GM12878 (cell line): ENCODE measurements around the gene PNPLA3. TPM values are rescaled to one million over a fixed set of nuclear protein-coding genes. Genes with fewer than 3 reads are reported as not detected.

Experiments used
- ATAC-seq: fragments of 200-7000 bp; cut with Tn5 transposase; 3 replicates; pipeline ENCODE4 v1.9.1; 2020; ENCODE audit warnings: mild to moderate bottlenecking, moderate library complexity
- BruUV-seq: library from RNA; stranded (reverse); fragments of 400-500 nt; replicated peaks from 2 replicates; lab custom pipeline; 2021; lab: Mats Ljungman, UMichigan
- CTCF ChIA-PET: fragments of 300-600 bp; sonication (Branson Sonifier 250); formaldehyde crosslinking; extraction: SDS; loops from one replicate; lab custom pipeline; 2021; ENCODE audit warnings: inconsistent platforms; lab: Yijun Ruan, JAX
- POLR2A ChIA-PET: fragments of 350-600 bp; formaldehyde crosslinking; extraction: SDS; loops from one replicate; lab custom pipeline; 2021; ENCODE audit warnings: inconsistent platforms; lab: Charles Lee
- RAD21 ChIA-PET: fragments of 300-600 bp; sonication (Branson Sonifier 250); formaldehyde crosslinking; loops from one replicate; lab custom pipeline; 2023; ENCODE audit warnings: antibody characterized with exemption; ENCODE audit not compliant: unreplicated experiment; lab: Charles Lee
- SMC1A ChIA-PET: fragments of 300-600 bp; sonication (Branson Sonifier 250); formaldehyde crosslinking; loops from one replicate; lab custom pipeline; 2023; ENCODE audit not compliant: unreplicated experiment, uncharacterized antibody; lab: Charles Lee
- DNase-seq: peaks from one replicate; pipeline ENCODE4 v3.0.0-alpha.2; 2011; ENCODE audit warnings: low read depth, low spot score
- FAIRE-seq: peaks from 3 replicates; lab custom pipeline; 2011; peaks lifted over from hg19 to GRCh38; lab: Jason Lieb, UNC
- H2AFZ ChIP-seq: 2 replicates; pipeline ENCODE4 v1.6.0; 2011; ENCODE audit warnings: low read depth, low read length, control low read depth; ENCODE audit not compliant: control insufficient read depth
- H3K27ac ChIP-seq: 2 replicates; pipeline ENCODE4 v1.5.1; 2011; ENCODE audit warnings: control low read depth; ENCODE audit not compliant: control insufficient read depth, insufficient read depth
- H3K27me3 ChIP-seq, 2 experiments: replicated peaks in 1 of 2; 2 replicates each; pipeline versions ENCODE4 v1.6.0 to v1.6.1; 2011; ENCODE audit warnings: low read length in 1 of 2; ENCODE audit not compliant: control insufficient read depth in 2 of 2, insufficient read depth in 2 of 2
- H3K36me3 ChIP-seq, 2 experiments: 2 replicates each; pipeline ENCODE4 v1.5.1; 2011; ENCODE audit warnings: low read length in 1 of 2; ENCODE audit not compliant: control insufficient read depth in 2 of 2, insufficient read depth in 2 of 2
- H3K4me1 ChIP-seq: 2 replicates; pipeline ENCODE4 v1.6.1; 2011; ENCODE audit warnings: mild to moderate bottlenecking, low read length, moderate library complexity, mixed read lengths; ENCODE audit not compliant: control insufficient read depth, insufficient read depth
- H3K4me2 ChIP-seq: 2 replicates; pipeline ENCODE4 v1.6.0; 2011; ENCODE audit warnings: control low read depth; ENCODE audit not compliant: control insufficient read depth, insufficient read depth
- H3K4me3 ChIP-seq: fragments of 200-600 bp; sonication (generic); 2 replicates; pipeline ENCODE4 v1.5.1; 2016
- H3K79me2 ChIP-seq: 2 replicates; pipeline ENCODE4 v1.6.0; 2011; ENCODE audit warnings: low read length; ENCODE audit not compliant: control insufficient read depth, insufficient read depth
- H3K9ac ChIP-seq: 2 replicates; pipeline ENCODE4 v1.8.0; 2011; ENCODE audit warnings: low read length, control low read depth, mixed read lengths; ENCODE audit not compliant: control insufficient read depth, insufficient read depth
- H3K9me3 ChIP-seq: replicated peaks from 3 replicates; pipeline ENCODE4 v1.5.1; 2011; ENCODE audit warnings: mild to moderate bottlenecking, low read length; ENCODE audit not compliant: control insufficient read depth, insufficient read depth
- H4K20me1 ChIP-seq: 2 replicates; pipeline ENCODE4 v1.6.0; 2011; ENCODE audit not compliant: control insufficient read depth, insufficient read depth
- ASH2L ChIP-seq: fragments of 300-600, 200-600 bp; sonication (generic); IDR thresholded peaks from 2 replicates; pipeline ENCODE4 v1.6.1; 2017; ENCODE audit warnings: low read depth, mild to moderate bottlenecking, borderline replicate concordance
- BRCA1 ChIP-seq: IDR thresholded peaks from 2 replicates; pipeline ENCODE4 v1.6.1; 2011; ENCODE audit warnings: low read depth, low read length, improper control_type of control experiment
- FOXK2 ChIP-seq: fragments of 450-650 bp; IDR thresholded peaks from 2 replicates; pipeline ENCODE4 v1.6.1; 2017; ENCODE audit warnings: mild to moderate bottlenecking, moderate library complexity
- HDAC6 ChIP-seq: fragments of 200-600 bp; sonication (generic); IDR thresholded peaks from one replicate; pipeline ENCODE4 v1.8.0; 2017; ENCODE audit warnings: antibody characterized with exemption; ENCODE audit not compliant: unreplicated experiment
- IKZF2 ChIP-seq, 2 experiments: fragments of 450-650 bp; IDR thresholded peaks; 2 replicates each; pipeline ENCODE4 v1.6.1; 2017; ENCODE audit warnings: mild to moderate bottlenecking in 2 of 2, moderate library complexity in 2 of 2
- RAD51 ChIP-seq: fragments of 450-650 bp; IDR thresholded peaks from 2 replicates; pipeline ENCODE4 v1.6.1; 2016; ENCODE audit warnings: moderate library complexity, mild to moderate bottlenecking, inconsistent platforms
- REST ChIP-seq: IDR thresholded peaks from 2 replicates; pipeline ENCODE4 v1.6.1; 2012; ENCODE audit warnings: mild to moderate bottlenecking, low read depth, low read length
- RFX5 ChIP-seq: IDR thresholded peaks from 2 replicates; pipeline ENCODE4 v1.6.1; 2011; ENCODE audit warnings: low read depth, low read length, improper control_type of control experiment
- RUNX3 ChIP-seq: IDR thresholded peaks from 2 replicates; pipeline ENCODE4 v1.6.1; 2012; ENCODE audit warnings: low read length, inconsistent platforms
- SRF ChIP-seq, 2 experiments: IDR thresholded peaks; 2 replicates each; pipeline ENCODE4 v1.6.1; 2011; ENCODE audit warnings: low read depth in 2 of 2, low read length in 2 of 2, mild to moderate bottlenecking in 1 of 2, moderate library complexity in 1 of 2
- WRNIP1 ChIP-seq: IDR thresholded peaks from 2 replicates; pipeline ENCODE4 v1.6.1; 2011; ENCODE audit warnings: low read depth, low read length, improper control_type of control experiment, borderline replicate concordance
- ZNF274 ChIP-seq: IDR thresholded peaks from one replicate; pipeline ENCODE4 v1.8.0; 2011; ENCODE audit not compliant: insufficient read length, insufficient read depth
- WGBS: methylation state at CpG from one replicate; pipeline ENCODE4 v1.1.6; 2016; ENCODE audit warnings: low lambda C conversion rate; ENCODE audit not compliant: insufficient replicate concordance, insufficient coverage; ENCODE audit errors: missing lambda C conversion rate; 5-methylcytosine and 5-hydroxymethylcytosine counted together
- in situ Hi-C: fragments of 300-500 bp; cut with MboI; formaldehyde crosslinking; loops from 9 replicates; pipeline ENCODE4 v1.14.3; 2018; ENCODE audit warnings: mixed read lengths
- intact Hi-C: fragments of 100-400 bp; cut with micrococcal nuclease; formaldehyde crosslinking; loops from one replicate; pipeline ENCODE4 v1.14.2; 2022; ENCODE audit not compliant: unreplicated experiment
- polyA plus RNA-seq, 11 experiments: library from polyadenylated mRNA; depleted of rRNA in 4 of 11; unstranded in 6 of 11; stranded (reverse) in 5 of 11; fragments of >200 nt; fragmentation: Nextera tagmentation in 4 of 11; fragmentation: Illumina TruSeq in 1 of 11; extraction: Ambion mirVana in 4 of 11; extraction: Trizol in 1 of 11; gene quantifications; 1 replicate in 1 of 11; 2 replicates in 10 of 11; pipeline versions ENCODE4 v1.2.1 to v1.2.3, GENCODE V29; 2011 to 2016; ENCODE audit warnings: inconsistent platforms in 2 of 11, missing spikeins in 2 of 11, low read depth in 1 of 11
- total RNA-seq, 4 experiments: library from RNA; depleted of rRNA in 3 of 4; stranded (reverse); fragments of >200 nt in 3 of 4; fragmentation: Illumina TruSeq in 1 of 4; extraction: Trizol in 1 of 4; gene quantifications; 2 replicates each; pipeline versions ENCODE4 v1.2.1 to v1.2.3, GENCODE V29; 2013 to 2021
- TF ChIP-seq, protein P1 (sequence below): fragments of 450-650 bp; IDR thresholded peaks from 2 replicates; pipeline ENCODE4 v1.6.1; 2016; ENCODE audit warnings: mild to moderate bottlenecking, moderate library complexity, borderline replicate concordance
- TF ChIP-seq, protein P2 (sequence below): IDR thresholded peaks from 2 replicates; pipeline ENCODE4 v1.6.1; 2011; ENCODE audit warnings: low read depth, mild to moderate bottlenecking, low read length, moderate library complexity, borderline replicate concordance; ENCODE audit errors: extremely low read depth
- TF ChIP-seq, protein P3 (sequence below): fragments of 450-650 bp; IDR thresholded peaks from 2 replicates; pipeline ENCODE4 v1.6.1; 2017; ENCODE audit warnings: mild to moderate bottlenecking, low read depth, inconsistent platforms; ENCODE audit not compliant: poor library complexity, severe bottlenecking

The PNPLA3 gene
- total and polyA plus RNA-seq, 10 of the 15 experiments (the other 5 are each of a cell fraction or from before 2014, with no cell fraction given) = 0.05 to 0.08 TPM; not detected in 8

DNA sequence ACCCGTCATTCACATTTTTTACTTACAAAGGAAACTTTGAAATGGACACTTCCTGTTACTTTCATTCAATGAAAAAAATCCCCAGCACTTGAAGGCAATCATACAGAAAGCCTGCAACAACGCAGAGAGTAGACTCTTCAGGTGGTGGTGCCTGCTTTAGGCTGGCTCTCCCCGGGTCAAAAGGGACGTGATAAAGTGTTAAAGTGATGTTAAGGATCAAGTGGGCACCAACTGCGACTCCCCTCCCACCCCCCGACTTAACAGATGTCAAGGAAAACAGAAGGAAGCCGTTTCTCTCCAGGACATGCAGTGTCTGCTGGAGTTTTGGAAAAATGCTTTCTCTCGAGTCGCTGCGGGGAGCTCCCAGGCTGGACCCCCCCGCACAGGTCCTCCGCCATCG, 414 bp upstream of the PNPLA3 start:
- WGBS = 3% methylated on average over 11 of the region's 13 CpGs
- TF ChIP-seq WRNIP1 = no peak
- no peak for TF ChIP-seq REST
- no peak for TF ChIP-seq ZNF274
- TF ChIP-seq BRCA1 = no peak
- TF ChIP-seq, protein P1, sequence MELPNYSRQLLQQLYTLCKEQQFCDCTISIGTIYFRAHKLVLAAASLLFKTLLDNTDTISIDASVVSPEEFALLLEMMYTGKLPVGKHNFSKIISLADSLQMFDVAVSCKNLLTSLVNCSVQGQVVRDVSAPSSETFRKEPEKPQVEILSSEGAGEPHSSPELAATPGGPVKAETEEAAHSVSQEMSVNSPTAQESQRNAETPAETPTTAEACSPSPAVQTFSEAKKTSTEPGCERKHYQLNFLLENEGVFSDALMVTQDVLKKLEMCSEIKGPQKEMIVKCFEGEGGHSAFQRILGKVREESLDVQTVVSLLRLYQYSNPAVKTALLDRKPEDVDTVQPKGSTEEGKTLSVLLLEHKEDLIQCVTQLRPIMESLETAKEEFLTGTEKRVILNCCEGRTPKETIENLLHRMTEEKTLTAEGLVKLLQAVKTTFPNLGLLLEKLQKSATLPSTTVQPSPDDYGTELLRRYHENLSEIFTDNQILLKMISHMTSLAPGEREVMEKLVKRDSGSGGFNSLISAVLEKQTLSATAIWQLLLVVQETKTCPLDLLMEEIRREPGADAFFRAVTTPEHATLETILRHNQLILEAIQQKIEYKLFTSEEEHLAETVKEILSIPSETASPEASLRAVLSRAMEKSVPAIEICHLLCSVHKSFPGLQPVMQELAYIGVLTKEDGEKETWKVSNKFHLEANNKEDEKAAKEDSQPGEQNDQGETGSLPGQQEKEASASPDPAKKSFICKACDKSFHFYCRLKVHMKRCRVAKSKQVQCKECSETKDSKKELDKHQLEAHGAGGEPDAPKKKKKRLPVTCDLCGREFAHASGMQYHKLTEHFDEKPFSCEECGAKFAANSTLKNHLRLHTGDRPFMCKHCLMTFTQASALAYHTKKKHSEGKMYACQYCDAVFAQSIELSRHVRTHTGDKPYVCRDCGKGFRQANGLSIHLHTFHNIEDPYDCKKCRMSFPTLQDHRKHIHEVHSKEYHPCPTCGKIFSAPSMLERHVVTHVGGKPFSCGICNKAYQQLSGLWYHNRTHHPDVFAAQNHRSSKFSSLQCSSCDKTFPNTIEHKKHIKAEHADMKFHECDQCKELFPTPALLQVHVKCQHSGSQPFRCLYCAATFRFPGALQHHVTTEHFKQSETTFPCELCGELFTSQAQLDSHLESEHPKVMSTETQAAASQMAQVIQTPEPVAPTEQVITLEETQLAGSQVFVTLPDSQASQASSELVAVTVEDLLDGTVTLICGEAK = no peak
- TF ChIP-seq RUNX3 = no peak
- TF ChIP-seq, protein P2, sequence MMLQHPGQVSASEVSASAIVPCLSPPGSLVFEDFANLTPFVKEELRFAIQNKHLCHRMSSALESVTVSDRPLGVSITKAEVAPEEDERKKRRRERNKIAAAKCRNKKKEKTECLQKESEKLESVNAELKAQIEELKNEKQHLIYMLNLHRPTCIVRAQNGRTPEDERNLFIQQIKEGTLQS = no peak
- TF ChIP-seq RAD51 = no peak
- TF ChIP-seq, protein P3, sequence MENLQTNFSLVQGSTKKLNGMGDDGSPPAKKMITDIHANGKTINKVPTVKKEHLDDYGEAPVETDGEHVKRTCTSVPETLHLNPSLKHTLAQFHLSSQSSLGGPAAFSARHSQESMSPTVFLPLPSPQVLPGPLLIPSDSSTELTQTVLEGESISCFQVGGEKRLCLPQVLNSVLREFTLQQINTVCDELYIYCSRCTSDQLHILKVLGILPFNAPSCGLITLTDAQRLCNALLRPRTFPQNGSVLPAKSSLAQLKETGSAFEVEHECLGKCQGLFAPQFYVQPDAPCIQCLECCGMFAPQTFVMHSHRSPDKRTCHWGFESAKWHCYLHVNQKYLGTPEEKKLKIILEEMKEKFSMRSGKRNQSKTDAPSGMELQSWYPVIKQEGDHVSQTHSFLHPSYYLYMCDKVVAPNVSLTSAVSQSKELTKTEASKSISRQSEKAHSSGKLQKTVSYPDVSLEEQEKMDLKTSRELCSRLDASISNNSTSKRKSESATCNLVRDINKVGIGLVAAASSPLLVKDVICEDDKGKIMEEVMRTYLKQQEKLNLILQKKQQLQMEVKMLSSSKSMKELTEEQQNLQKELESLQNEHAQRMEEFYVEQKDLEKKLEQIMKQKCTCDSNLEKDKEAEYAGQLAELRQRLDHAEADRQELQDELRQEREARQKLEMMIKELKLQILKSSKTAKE = no peak
- no peak for TF ChIP-seq RFX5
- no peak for TF ChIP-seq HDAC6
- TF ChIP-seq SRF (IDR thresholded peaks at IDR 0.05; ENCODE audit: low read depth in 2 of 2, low read length in 2 of 2) = no peak
- no peak for TF ChIP-seq IKZF2 (IDR thresholded peaks at IDR 0.05)
- no peak for TF ChIP-seq FOXK2
- TF ChIP-seq ASH2L = no peak
- TF ChIP-seq, all 136 proteins: peak for 0
- no peak for FAIRE-seq
- Histone ChIP-seq H3K9me3 (no peaks in the 10 kb centered on the region), H3K79me2 (no peaks in the 10 kb centered on the region), H3K27me3 (peaks cover 0 to 3% of the 10 kb centered on the region in 2 experiments; a peak in 2 of 4 replicates), H2AFZ (peak overlapping the region; percentile 84), H3K9ac (no peak overlapping the region), H3K4me3 (no peak overlapping the region), H3K4me2 (peak overlapping the region; percentile 76), H3K27ac (no peak overlapping the region), H3K36me3 (no peaks in the 10 kb centered on the region), H3K4me1 (no peaks in the 10 kb centered on the region), H4K20me1 (no peaks in the 10 kb centered on the region)
- CTCF ChIA-PET = no interaction called here
- ATAC-seq = peak; percentile 65
- SMC1A ChIA-PET = no interaction called here
- POLR2A ChIA-PET = no interaction called here
- RAD21 ChIA-PET = interaction anchor here (0.6 kb wide), 2 partner anchors 40 to 93 kb away, joined by 4 read pairs; no protein-coding TSS in a partner anchor
- no peak for DNase-seq
- in situ Hi-C loops (no loop called here), intact Hi-C loops (no loop called here)
- BruUV-seq = no TSS peak
